NCI-H187 (cell line): ENCODE results near the gene FILIP1L.

Experiments used
- DNase-seq, 2 experiments: peaks; one replicate each; lab custom pipeline; 2025; lab: John Stamatoyannopoulos, UW

The FILIP1L gene

DNA sequence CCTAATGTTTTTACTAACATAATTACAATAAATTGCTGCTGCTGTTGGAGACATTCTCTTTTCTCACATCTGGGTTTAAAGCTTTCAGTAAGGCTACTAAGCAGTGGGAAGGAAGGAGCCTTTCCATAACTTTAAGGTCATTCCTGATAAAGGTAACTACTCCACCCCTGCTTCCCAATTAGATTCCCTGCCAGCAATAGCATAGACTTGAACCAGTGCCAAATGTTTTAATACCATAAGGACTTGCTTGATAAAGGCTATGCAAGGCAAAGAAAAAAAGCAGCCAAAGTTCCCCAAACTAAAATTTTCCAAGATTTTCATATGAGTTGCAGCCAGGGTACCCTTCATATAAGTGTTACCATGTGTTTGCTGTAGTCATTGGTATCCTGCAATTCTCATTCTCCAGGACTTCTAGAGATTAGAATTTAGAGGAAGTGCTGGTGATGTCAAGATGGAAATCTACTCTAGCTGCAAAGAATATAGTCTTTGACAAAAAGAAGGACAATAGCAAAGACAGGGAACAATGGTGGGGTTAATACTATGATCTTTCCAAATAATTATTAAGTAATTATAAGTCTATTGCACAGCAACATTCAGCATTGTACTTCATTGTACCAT, 106.1 kb downstream of the FILIP1L start:
- no peak for DNase-seq

DNA sequence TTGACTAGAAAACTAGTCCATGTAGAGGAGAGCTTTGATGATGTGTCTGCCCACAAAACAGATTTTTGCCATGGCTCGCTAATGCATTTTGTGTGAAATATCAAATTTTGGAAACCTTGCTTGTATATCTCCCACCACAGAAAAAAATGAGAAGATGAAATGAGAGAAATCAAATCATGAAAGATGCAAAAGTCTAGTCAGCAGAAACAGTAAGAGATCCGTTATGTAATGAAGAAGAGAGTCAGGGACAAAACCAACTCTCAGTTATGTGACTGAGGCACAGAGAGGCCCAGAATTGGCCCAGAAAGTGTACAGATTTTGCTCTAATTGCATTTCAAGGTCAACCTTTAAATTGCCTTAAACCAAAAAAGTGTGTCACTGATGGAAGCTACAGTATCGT, 107.0 kb downstream of the FILIP1L start:
- DNase-seq = no peak

DNA sequence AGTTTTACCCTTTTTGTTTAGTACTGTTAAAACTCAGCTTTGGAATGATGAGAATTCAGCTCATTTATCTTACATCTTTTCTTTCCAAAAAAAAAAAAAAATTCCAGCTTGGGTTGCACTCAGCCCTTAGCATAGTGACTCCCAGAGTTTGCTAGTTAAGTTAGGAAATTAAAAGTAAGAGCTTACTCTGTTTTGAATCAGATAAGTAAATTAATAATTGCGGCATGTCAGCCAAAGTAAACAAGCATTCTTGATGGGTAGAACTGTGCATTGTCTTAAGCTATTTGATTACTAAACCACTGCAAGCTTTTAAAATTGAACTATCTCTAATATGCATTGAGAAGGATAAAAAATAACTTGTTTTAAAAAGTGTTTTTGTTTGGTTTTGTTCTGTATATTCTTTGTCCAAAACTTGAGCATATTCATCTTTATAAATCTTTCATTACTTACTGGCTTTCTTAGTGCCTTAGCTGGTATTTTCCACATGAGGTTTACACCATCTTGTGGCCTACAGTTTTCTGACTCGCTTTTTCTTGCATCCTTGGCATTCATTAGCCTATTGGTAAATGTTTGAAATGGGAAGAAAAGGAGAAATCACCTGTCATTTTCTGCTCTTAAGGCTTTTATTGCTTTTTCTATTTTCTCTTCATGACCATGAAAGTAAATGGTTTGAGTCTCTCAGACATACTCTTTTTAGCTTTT, 107.6 kb downstream of the FILIP1L start:
- no peak for DNase-seq

DNA sequence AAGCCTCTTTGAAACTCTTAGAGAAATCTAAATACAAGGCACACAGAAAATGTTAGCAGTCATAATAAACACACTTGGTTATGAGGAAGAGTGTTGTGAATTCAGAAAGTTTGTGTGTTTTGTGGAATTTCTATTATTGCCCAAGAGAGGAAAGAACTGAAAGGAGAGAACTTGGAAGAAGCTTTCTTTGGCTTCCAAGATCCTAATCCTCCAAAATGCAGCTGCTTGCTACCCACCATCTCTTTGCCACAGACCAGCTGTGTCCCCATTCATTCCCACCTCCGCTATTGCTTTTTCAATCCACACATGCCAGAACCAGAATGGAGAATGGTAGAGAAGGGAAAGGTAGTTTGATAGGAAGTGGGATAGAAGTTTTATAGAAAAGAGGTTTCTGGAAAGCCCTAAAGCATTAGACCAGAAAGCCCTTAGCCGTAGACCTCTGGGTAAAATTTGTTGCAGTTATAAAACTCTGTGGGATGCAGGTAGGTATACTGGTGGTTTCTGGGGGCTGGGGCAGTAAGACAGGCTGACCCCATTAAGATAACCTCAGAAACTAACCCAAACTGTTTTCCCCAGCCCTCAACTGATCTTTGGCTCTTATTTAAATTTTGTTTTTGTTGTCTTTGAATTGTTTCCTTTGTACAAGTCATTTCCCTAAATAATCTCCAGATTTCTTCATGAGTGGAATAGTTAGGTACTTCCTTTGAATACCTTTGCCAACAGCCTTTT, 108.5 kb downstream of the FILIP1L start:
- no peak for DNase-seq

DNA sequence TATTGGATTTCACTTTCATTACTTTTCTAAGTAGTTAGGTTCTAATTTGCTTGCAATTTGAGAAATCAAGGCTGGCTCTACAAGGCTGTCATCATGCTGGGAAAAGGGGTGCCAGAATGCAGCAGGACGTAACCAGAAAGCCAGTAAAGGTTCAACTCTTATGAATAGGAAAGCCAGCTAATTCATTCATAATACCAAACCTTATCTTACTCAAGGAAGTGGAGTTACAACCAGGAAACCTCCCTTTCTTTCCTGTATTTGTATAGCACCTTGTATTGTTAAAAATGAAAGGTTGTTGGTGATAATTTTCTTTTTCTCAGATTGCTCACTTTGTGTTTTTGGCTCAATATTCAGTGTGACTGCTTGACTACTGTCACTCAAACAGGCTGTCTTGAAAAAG, 109.4 kb downstream of the FILIP1L start:
- DNase-seq = no peak

DNA sequence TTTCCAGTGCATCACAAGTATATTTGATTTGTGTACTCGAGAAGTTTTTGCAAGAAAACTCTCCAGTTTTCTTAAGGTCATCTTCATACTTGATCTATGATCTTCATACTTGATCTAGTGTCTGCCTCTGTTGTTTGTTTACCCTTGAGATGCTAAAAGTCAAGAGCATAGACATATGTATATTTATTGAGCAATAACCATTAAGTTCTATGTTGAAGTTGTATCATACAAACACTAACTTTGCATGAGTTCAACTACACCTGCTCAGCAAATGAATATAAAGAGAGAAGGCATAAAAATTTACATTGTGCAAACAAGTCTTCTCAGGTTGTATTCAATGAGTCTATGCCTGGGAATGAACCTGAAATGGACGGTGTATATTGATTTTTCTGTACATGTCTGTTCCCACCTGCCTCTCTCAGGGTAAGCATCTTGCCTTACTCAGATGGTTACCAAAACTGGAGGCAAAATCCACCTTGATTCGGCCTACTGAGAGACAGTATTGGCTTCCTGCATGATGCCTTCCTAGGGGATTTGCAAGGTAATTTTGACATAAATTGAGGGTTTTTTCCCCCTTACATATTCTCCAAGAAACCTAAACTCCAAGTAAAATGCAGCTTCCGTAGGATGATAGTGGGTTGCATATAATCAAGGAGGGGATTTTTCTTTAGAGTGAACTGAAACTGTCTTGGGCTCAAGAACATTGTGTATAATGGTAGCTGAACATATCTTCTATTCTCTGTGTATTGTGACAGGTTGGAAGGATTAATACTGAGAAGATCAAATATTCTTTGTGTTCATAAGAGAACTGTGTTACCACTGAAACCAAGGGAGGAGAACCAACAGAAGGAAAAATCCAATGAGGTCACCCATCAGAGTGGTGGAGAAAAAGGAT, 110.4 kb downstream of the FILIP1L start:
- no peak for DNase-seq

DNA sequence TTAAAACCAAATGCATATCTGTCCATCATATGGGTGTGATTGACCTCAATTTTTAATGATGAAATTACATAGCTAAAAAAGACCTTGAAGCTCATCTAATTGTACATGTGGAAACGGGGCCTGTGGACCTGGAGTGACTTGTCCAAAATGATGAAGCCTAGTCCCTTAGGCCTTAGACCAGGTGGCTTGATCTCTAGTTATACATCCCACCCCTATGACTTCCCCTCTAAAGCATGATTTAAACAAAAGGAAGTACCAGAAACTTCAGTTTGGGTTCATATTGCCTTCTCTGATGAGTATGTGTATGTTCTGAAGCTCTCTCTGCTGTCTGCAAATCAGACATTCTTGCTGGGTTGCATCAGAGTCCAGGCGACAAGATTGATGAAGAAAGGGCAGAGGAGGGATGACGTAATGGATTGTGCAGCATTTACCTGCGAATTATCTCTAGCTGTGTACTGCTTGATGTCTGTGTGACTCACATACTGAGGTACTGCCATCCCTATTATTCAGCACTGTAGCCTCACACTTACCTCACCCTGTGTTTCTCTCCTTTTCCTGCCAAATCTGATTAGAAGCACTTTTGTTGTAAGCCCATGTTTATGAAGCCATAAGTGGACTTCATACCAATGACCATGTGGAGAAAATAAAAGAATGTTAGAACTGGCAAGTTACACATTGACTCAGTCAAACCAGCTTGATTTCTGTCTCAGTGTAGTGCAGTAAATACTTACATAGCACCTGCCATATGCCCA, 111.5 kb downstream of the FILIP1L start:
- DNase-seq = no peak

DNA sequence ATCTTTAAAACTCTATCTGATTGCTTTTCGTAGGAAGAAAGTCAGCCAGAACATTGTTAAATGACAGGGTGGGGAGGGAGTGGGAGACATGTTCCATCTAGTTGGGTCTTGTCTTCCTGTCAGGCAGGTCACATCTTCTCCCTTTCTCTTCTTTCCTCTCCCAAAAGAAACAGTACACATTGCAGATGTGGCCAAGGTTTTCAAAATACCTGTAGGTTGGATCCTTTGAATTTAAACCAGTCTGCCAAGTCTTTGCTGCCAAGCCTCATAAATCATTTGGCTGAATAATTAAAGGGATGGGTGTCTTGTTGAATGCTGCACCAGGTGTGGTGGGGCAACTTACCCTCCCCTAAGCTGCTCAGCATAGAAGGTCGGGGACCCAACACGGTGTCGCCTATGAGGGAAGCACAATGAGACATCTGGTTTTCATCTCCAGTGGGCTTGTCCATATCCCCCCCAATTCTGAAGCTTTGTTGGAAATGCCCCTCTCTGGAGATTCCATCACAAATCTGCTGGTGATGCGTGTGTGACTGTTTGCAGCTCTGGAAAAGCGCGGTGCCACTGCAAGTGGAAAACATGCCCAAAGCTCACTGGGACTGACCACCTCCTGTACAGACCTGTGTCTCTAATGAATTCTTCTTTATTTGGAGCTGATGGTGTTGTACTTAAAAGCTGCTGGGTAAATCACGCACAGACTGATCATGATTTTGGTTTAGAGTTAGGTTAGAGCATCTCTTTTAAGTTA, 112.6 kb downstream of the FILIP1L start:
- no peak for DNase-seq

DNA sequence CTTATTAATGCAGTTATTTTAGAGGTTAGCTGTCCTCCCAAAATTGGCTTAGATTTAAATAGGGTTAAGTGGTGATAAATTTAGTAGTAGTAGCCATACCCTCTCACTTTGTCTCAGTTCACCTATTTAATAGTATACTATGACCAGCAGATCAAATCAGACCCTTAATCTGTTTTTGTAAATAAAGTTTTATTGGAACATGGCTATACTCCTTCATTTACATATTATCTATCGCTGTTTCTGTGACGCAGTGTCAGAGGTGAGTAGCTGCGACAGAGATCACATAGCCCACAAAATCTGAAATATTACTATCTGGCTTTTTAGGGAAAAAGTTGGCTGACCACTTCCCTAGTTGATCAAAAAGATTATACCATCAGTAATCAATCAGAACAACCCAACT, 113.2 kb downstream of the FILIP1L start:
- no peak for DNase-seq

DNA sequence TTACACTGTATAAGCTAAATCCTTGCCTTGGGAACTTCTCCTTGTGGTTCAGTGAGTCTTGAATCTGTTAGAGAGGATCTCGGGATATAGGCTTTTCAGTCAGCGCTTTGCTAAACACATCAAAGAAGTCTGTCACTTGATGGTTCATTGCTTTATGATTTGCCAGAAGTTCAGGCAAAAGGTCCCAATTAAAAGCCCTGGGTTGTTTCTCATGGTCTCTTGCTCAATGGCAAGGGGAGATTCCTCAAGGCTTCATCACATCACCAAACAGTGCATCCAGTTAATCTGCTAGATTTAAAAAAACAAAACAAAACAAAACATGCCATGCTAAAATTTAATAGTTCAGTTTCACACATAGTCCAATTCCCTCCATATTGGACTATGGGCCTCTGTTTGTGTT, 114.8 kb downstream of the FILIP1L start:
- DNase-seq = no peak

DNA sequence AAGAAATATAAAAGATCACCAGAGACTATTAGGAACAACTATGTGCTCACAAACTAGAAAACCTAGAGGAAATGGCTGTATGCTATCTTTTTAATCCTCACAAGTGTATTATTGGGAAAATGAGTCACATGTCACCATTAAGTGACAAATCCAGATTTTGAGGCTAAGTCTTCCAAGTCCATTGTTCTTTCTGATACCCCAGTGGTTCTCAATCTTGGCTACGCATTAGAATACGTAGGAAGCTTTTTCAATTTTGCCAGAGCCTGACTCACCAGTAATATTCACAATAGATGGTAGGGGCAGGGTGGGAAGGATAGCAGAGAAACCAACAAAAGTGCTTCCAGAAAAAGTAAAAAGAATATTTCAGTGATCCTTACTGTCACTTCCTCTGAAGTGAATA, 117.0 kb downstream of the FILIP1L start:
- no peak for DNase-seq

DNA sequence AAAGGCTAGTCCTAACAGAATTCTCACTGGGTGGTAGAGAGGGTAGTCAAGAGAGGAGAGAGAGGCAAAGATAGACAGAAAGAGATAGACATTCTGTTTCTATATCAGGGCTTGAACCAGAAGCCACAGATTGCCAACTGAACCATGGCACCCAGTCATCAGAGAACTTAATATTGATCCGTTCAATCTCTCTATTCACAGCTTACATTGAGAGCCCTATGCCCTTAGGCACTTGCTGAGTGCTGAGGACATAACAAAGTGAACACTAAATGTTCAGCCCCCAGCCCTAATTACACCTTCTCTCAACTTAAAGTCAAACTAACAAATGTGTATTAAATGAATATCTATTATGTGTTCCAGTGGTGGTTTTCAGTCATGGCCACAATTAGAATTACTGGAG, 124.1 kb downstream of the FILIP1L start:
- DNase-seq = no peak

DNA sequence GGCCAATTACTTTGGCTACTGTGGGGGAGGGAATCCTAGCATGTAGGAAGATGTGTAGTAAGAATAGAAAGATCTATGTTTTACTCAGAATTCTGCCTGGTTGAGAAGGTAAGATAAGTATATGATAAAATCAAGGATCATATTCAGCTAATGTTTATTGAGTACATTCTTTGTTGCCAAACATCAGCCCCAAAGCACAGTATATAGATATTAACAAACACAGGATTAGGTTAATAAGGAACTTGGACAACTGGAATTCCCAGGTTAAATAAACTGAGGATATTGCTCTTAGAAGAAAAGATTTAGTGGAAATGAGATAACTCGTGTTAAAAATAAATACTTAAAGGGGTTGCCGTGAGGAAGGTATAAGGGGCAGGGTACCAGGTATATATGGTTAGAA, 129.6 kb downstream of the FILIP1L start:
- DNase-seq = no peak

DNA sequence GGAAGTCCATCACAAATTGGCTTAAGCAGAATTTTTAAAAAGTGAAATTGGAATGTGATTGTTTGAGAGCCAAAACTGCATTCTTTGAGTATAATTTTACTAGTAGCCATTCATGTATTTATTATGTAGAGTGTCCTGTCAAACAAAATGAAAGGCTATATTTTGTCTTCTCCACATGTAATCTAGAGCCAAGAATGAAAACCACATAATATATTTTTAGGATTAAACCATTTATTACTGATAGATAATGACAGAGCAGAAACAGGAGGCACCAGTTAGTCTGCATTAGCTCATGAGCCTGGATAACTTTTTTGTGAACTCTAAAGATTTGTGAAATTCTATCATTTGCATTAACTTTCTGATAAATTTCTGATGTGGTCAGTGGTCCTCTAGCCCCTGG, 130.2 kb downstream of the FILIP1L start:
- DNase-seq = no peak

DNA sequence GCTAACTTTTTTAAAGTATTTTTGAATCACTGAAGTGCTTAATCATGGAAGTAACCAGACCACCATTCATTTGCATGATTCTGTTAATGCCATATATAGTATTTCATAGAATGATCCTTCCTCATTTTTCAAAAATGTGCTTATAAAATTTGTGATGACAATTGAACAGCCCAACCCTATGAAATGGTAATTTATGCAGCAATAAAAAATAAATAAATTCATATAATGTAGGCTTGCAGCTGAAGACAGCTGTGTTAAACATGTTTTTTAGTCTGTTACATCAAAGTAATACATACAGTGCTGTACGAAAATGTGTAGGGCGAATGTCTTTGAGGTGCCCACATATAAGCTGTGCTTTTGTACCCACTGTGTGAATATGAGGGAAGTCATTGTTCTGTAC, 131.7 kb downstream of the FILIP1L start:
- DNase-seq = no peak

DNA sequence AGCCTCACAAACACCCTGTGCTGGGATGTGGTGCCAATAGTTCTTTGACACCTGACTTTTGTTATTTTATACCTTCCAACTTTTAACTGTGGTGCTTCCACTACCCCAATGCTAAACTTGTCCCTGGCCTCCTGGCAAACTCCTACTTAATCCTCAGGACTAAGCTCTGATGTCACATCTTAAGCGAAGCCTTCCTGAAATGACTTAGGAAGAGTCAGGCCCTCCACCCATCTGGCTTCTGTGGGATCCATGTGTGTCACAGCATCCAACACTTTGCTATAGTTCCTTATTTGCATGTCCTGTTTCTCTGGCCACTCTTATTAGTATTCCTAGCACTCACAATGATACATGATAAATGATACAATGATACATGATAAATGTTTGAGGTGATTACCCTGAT, 133.2 kb downstream of the FILIP1L start:
- no peak for DNase-seq

DNA sequence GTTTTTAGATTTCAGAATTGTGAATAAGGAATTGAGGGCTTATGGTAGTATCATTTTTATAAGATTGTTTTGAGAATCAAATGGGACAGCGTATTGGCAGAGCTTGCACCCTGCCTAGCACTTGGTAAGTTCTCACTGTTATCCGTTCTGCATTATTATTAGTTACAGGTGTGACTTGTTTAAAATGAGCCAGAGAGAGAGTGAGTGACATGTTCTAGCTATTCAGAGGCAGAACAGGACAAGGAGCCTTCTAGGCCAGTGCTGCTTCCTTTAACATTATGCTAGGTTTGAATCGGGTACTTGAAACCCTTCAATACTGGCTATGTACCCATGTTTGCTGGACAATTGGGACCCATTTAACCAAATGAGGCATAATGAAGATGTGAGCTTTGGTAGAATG, 133.7 kb downstream of the FILIP1L start:
- no peak for DNase-seq

DNA sequence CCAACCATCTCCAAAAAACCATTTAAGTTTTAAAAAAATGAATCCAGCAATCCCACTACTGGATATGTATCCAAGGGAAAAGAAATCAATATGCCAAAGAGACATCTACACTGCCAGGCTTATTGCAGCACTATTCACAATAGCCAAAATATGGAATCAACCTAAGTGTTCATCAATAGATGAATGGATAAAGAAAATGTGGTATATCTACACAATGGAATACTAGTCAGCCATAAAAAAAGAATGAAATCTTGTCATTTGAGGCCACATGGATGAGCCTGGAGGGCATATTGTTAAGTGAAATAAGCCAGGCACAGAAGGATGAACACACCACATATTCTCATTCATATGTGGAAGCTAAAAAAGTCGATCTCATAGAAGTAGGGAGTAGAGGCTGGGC, 136.1 kb downstream of the FILIP1L start:
- DNase-seq = no peak

DNA sequence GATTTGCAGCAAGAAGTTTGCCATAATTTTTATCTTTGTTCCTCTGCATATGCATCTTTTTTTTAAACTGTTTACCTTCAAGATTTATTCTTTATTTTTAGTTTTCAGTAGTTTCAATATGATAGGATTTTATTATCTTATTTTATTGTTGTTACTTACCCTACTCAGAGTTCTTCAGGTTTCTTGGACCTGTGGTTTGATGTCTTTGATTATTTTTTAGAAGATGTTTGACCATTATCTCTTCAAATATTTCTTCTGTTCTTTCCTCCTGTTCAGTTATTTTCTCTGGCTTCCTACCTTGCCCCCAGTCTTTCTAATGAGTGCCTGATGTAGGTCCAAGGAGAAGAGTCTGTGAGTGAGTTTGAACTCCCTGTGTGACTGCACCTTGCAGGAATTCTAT, 137.7 kb downstream of the FILIP1L start:
- DNase-seq = no peak

DNA sequence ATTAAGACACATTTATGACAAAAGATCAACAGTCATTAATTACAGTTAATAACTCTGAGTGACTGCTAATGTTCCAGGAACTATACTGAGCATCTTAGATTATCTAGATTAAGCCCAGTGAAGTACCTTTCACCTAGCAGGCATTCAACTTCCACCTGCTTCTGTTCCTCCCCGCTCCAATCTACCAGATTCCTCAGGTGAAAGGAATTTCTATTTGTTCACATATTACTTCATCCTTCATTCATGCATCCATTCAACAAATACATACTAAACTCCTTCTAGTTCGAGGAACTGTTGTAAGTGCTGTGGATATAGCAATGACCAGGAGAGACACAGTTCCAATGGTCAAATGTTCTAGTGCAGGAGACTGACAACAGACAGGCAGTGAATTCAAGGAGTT, 139.3 kb downstream of the FILIP1L start:
- DNase-seq = no peak
